ENCODE measurements around the gene DNAH7. TPM values are rescaled to one million over a fixed set of nuclear protein-coding genes. Genes with fewer than 3 reads are reported as not detected.

Gene DNAH7
- total RNA-seq, 1 experiment from 2014 or later: 0.09 TPM

- no peak overlapping the region for H2BK20ac ChIP-seq (ENCODE audit: low read depth, low read length, poor library complexity, severe bottlenecking)
- no peak overlapping the region for H3K56ac ChIP-seq (ENCODE audit: insufficient read length, low read depth, low read length)
- H3K27ac ChIP-seq (ENCODE audit: insufficient read length, low read depth, low read length): no peak overlapping the region
- no peak overlapping the region for H2BK12ac ChIP-seq (ENCODE audit: insufficient read length, low read depth, low read length)
- DNase-seq: no peak
- H3K27me3 Mint-ChIP-seq (ENCODE audit: low read depth): no peaks in the 10 kb centered on the region
- H3K4me1 ChIP-seq (ENCODE audit: insufficient read depth, low read length): peaks cover 4% of the 10 kb centered on the region; the same call in 1 of the 2 replicates
- no peak overlapping the region for H2AK5ac ChIP-seq (ENCODE audit: insufficient read length, low read length)
- no peak overlapping the region for H2BK5ac ChIP-seq (ENCODE audit: insufficient read length, low read length)
- H3K23ac ChIP-seq (ENCODE audit: insufficient read length, low read depth, low read length): no peak overlapping the region
- no peaks in the 10 kb centered on the region for H3K9me3 Mint-ChIP-seq
- H3K9ac ChIP-seq (ENCODE audit: extremely low read depth, insufficient read length, low read length): no peak overlapping the region
- no peak overlapping the region for H4K5ac ChIP-seq (ENCODE audit: insufficient read length, low read depth, low read length)
- no peak overlapping the region for H3K27ac Mint-ChIP-seq
- H3K4me1 Mint-ChIP-seq: peaks cover 4 to 10% of the 10 kb centered on the region in 2 experiments
- TF ChIP-seq CTCF (conservative IDR thresholded peaks at IDR 0.05): no peak
- no peak overlapping the region for H3K4me2 ChIP-seq (ENCODE audit: insufficient read depth, insufficient read length, low read length)
- no peak overlapping the region for H4K8ac ChIP-seq (replicated peaks; ENCODE audit: insufficient read length, low read depth, low read length)
- no peak overlapping the region for H2BK120ac ChIP-seq (ENCODE audit: low read depth, low read length, poor library complexity, severe bottlenecking)
- H3K23me2 ChIP-seq (ENCODE audit: insufficient read length, low read depth, low read length, poor library complexity, severe bottlenecking): no peaks in the 10 kb centered on the region
- H4K91ac ChIP-seq (ENCODE audit: insufficient read length, low read depth, low read length): no peak overlapping the region
- no peak overlapping the region for H3K18ac ChIP-seq (ENCODE audit: insufficient read length, low read depth, low read length)
- no CpG with 5 or more reads among the region's 2 CpGs for WGBS (ENCODE audit: extremely low coverage, insufficient read length, low lambda C conversion rate)
- peaks cover 0 to 1% (median 0%) of the 10 kb centered on the region in 3 experiments; a peak in 1 of 7 replicates for H3K36me3 Mint-ChIP-seq (ENCODE audit: insufficient read depth in 1 of 3, low read depth in 3 of 3)
- no peak overlapping the region for H3K4ac ChIP-seq (ENCODE audit: low read depth, low read length)
- H3K79me1 ChIP-seq (ENCODE audit: insufficient read depth, low read depth, low read length, poor library complexity, severe bottlenecking): no peaks in the 10 kb centered on the region
- H3K27me3 ChIP-seq (ENCODE audit: insufficient read depth, low read length): no peaks in the 10 kb centered on the region
- no peak overlapping the region for H2BK15ac ChIP-seq (ENCODE audit: low read depth, low read length)
- no peaks in the 10 kb centered on the region for H3K79me2 ChIP-seq (ENCODE audit: insufficient read depth, low read length)
- H4K20me1 ChIP-seq (ENCODE audit: control insufficient read depth, insufficient read depth, insufficient read length): no peaks in the 10 kb centered on the region
- no peak overlapping the region for H3K14ac ChIP-seq (ENCODE audit: insufficient read depth, low read length)
- H3K9me3 ChIP-seq (ENCODE audit: control insufficient read depth, low read depth, low read length): no peaks in the 10 kb centered on the region
- H3K4me3 Mint-ChIP-seq: no peak overlapping the region
- H2AFZ ChIP-seq (ENCODE audit: low read length): no peak overlapping the region
- H3T11ph ChIP-seq (ENCODE audit: low read length): no peak overlapping the region
Observed at GRCh38 chr2:196054631-196055030, 14.0 kb downstream of the DNAH7 start.

Measured in H9 (cell line).